HUES48 (cell line): ENCODE data around the gene TMEM204.
A peak's percentile ranks its signal among the peaks of the same experiment; 100 is the strongest.

ENCODE experiments used
- H3K27ac ChIP-seq: one replicate; pipeline ENCODE4 v1.7.0; 2013; ENCODE audit warnings: low read depth, low read length, inconsistent platforms
- H3K27me3 ChIP-seq: 2 replicates; pipeline ENCODE4 v1.6.1; 2013; ENCODE audit warnings: mild to moderate bottlenecking, low read length; ENCODE audit not compliant: control insufficient read depth, insufficient read depth
- H3K36me3 ChIP-seq: 2 replicates; pipeline ENCODE4 v1.6.1; 2013; ENCODE audit warnings: low read length; ENCODE audit not compliant: control insufficient read depth, insufficient read depth
- H3K4me1 ChIP-seq: 2 replicates; pipeline ENCODE4 v1.6.1; 2013; ENCODE audit warnings: mild to moderate bottlenecking, low read length; ENCODE audit not compliant: control insufficient read depth, insufficient read depth
- H3K4me3 ChIP-seq: 2 replicates; pipeline ENCODE4 v1.5.1; 2013; ENCODE audit warnings: mild to moderate bottlenecking, low read depth, low read length
- H3K9ac ChIP-seq: 2 replicates; pipeline ENCODE4 v1.6.1; 2013; ENCODE audit warnings: mild to moderate bottlenecking, low read depth, low read length, moderate library complexity
- H3K9me3 ChIP-seq: 2 replicates; pipeline ENCODE4 v1.6.1; 2013; ENCODE audit warnings: low read length; ENCODE audit not compliant: control insufficient read depth, insufficient read depth

The TMEM204 gene

DNA sequence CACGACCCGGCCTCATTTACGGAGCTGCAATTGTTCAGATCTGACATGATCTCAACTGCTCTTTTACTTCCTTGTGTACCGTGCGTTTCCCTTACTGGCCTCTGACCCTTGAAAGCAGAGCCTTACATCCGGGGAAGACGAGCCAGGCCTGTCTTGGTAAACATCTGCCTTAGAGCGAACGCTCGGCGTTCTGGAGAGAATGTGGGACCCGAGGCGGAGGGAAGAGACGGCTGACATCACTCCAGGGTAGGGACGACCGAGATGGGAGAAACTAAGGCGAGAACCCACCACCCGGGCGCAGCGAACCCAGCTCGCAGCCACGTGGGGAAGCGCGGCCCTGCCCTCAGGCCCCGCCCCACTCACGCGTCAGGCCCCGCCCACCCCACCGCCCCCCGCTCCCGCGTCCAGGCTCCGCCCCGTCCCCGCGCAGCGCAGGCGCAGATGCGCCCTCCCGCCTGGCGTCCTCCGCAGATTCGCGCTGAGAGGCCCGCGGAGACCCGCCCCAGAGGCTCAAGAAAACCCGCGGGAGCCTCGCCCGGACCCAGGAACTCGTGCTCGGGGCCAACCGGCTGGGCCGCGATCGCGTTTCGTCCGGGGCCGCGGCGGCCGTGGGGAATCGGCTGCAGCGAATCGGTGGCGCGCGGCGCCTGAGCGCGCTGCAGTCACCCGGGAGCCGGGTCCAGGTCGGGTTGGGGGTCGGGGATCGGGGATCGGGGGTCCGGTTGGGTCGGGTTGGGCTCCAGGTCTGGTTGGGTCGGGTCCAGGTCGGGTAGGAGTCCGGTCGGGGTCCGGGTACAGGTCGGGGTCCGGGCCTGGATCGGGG, 40.3 kb upstream of the TMEM204 start, which contains the start of gene TELO2:
TSS of gene TELO2 (plus strand) at position 438 of the 823 bp plus-strand sequence. CDS start 922 bp downstream, outside the sequence.
- Histone ChIP-seq H3K9me3 (no peaks in the 10 kb centered on the region), H3K27ac (peak within 1 kb of the TSS; percentile 87), H3K36me3 (peaks cover 35% of the 10 kb centered on the region), H3K27me3 (no peaks in the 10 kb centered on the region), H3K4me1 (0 out of 2 replicates have a peak, but pooled peaks cover 3% of the 10 kb centered on the region), H3K4me3 (peak within 1 kb of the TSS; percentile 83), H3K9ac (peak within 1 kb of the TSS; percentile 94)

- Histone ChIP-seq H3K9me3 (no peaks in the 10 kb centered on the region), H3K9ac (peak overlapping the region; percentile 94), H3K4me1 (0 out of 2 replicates have a peak, but pooled peaks cover 3% of the 10 kb centered on the region), H3K4me3 (peak overlapping the region; percentile 83), H3K27ac (peak overlapping the region; percentile 87), H3K36me3 (peaks cover 35% of the 10 kb centered on the region), H3K27me3 (no peaks in the 10 kb centered on the region)
Observed at GRCh38 chr16:1493746-1494094, 39.7 kb upstream of the TMEM204 start.

- H3K4me1 ChIP-seq = 0 out of 2 replicates have a peak, but pooled peaks cover 3% of the 10 kb centered on the region
- no peaks in the 10 kb centered on the region for H3K9me3 ChIP-seq
- H3K9ac ChIP-seq = peak overlapping the region; percentile 94; the same call in 1 of the 2 replicates
- peaks cover 40% of the 10 kb centered on the region for H3K36me3 ChIP-seq
- no peak overlapping the region for H3K27ac ChIP-seq
- no peaks in the 10 kb centered on the region for H3K27me3 ChIP-seq
- H3K4me3 ChIP-seq = peak overlapping the region; percentile 83
Observed at GRCh38 chr16:1494129-1494640, 39.3 kb upstream of the TMEM204 start.

DNA sequence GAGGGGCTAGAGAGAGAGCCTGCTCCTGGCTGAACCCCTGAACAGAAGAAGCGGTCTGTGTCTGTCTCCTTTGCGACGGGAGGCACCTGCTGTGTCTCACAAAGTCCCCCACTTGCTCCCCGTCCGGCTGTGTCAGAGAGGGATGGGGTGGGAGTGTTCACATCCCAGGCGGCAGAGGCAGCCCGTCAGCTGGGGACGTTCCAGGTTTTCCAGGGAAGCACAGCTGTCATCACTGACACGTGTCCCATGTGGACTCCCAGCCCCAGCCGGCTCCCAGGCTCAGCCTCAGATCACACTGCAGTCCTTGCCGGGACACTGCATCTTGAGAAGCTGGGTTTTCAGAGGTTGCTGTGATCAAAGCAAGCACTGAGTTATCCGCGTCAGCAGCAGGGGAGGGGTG, 38.8 kb upstream of the TMEM204 start:
- Histone ChIP-seq H3K4me3 (peak overlapping the region; percentile 83; the same call in 1 of the 2 replicates), H3K36me3 (peaks cover 44% of the 10 kb centered on the region), H3K9ac (no peak overlapping the region)

DNA sequence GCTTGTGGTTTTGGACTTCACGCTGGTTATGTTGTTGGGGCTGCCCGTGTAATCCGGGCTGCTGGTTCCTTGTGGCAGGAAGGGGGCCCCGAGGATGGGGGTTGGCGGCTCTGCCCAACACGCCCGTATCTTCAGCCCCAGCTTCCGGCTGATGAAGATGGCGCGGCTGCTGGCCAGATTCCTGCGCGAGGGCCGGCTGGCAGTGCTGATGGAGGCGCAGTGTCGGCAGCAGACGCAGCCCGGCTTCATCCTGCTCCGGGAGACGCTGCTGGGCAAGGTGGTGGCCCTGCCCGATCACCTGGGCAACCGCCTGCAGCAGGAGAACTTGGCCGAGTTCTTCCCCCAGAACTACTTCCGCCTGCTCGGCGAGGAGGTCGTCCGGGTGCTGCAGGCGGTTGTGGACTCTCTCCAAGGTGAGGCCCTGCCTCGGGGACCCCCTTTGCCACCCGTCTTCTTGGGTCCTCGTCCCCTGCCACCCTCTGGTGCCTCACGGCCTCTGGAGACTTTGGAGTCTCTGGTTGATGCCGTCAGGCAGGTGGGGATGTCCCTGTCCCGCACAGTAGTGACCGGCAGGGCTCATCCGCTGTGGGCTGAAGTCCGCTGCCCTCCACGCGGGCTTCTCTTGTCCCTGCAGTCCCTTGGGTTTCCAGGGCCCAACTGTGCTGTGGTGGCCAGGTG, 38.1 kb upstream of the TMEM204 start:
- Histone ChIP-seq H3K4me3 (no peak overlapping the region), H3K27ac (no peak overlapping the region), H3K36me3 (peaks cover 51% of the 10 kb centered on the region), H3K9me3 (no peaks in the 10 kb centered on the region), H3K27me3 (no peaks in the 10 kb centered on the region), H3K9ac (no peak overlapping the region), H3K4me1 (0 out of 2 replicates have a peak, but pooled peaks cover 3% of the 10 kb centered on the region)

More for the DNA sequence above, 38.8 kb upstream of the TMEM204 start:
- Histone ChIP-seq H3K27me3 (no peaks in the 10 kb centered on the region), H3K9me3 (no peaks in the 10 kb centered on the region), H3K4me1 (0 out of 2 replicates have a peak, but pooled peaks cover 3% of the 10 kb centered on the region), H3K27ac (no peak overlapping the region)

DNA sequence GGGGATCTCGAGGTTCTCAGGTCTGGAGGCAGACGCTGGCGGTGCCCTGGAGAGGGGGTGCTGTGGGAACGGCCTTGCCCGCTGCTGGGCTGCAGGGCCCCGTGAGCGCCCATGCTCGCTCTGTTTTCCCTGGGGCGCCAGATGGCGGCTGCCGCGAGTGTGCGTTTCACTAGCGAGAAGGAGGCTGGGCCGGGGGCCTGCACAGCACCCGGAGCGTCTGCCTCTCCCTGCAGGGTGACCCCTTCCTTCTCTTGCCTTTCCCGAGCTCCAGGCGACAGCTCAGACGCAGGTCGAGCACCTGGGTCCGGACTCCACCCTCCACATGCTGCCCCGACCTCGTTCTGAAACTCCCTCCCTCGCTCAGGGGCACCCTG, 37.6 kb upstream of the TMEM204 start:
- no peak overlapping the region for H3K27ac ChIP-seq
- no peaks in the 10 kb centered on the region for H3K27me3 ChIP-seq
- H3K4me1 ChIP-seq = 0 out of 2 replicates have a peak, but pooled peaks cover 3% of the 10 kb centered on the region
- no peak overlapping the region for H3K4me3 ChIP-seq
- no peak overlapping the region for H3K9ac ChIP-seq
- H3K9me3 ChIP-seq = no peaks in the 10 kb centered on the region
- peaks cover 56% of the 10 kb centered on the region for H3K36me3 ChIP-seq

- Histone ChIP-seq H3K36me3 (peaks cover 62% of the 10 kb centered on the region), H3K4me1 (0 out of 2 replicates have a peak, but pooled peaks cover 3% of the 10 kb centered on the region), H3K27me3 (no peaks in the 10 kb centered on the region), H3K4me3 (no peak overlapping the region), H3K27ac (no peak overlapping the region), H3K9me3 (no peaks in the 10 kb centered on the region), H3K9ac (no peak overlapping the region)
Observed at GRCh38 chr16:1496464-1496863, 37.0 kb upstream of the TMEM204 start.

- H3K36me3 ChIP-seq = peaks cover 68% of the 10 kb centered on the region
- H3K4me3 ChIP-seq = no peak overlapping the region
- H3K4me1 ChIP-seq = 0 out of 2 replicates have a peak, but pooled peaks cover 3% of the 10 kb centered on the region
- H3K9ac ChIP-seq = no peak overlapping the region
- H3K27me3 ChIP-seq = no peaks in the 10 kb centered on the region
- no peaks in the 10 kb centered on the region for H3K9me3 ChIP-seq
- H3K27ac ChIP-seq = no peak overlapping the region
Observed at GRCh38 chr16:1497014-1497598, 36.4 kb upstream of the TMEM204 start.

- no peaks in the 10 kb centered on the region for H3K9me3 ChIP-seq
- no peak overlapping the region for H3K27ac ChIP-seq
- H3K4me1 ChIP-seq = 0 out of 2 replicates have a peak, but pooled peaks cover 2% of the 10 kb centered on the region
- H3K36me3 ChIP-seq = peaks cover 81% of the 10 kb centered on the region
- H3K9ac ChIP-seq = no peak overlapping the region
- no peaks in the 10 kb centered on the region for H3K27me3 ChIP-seq
- H3K4me3 ChIP-seq = no peak overlapping the region
Observed at GRCh38 chr16:1498899-1499676, 34.4 kb upstream of the TMEM204 start.

GRCh38 chr16:1499756-1500464, 33.6 kb upstream of the TMEM204 start:
- peaks cover 76% of the 10 kb centered on the region for H3K36me3 ChIP-seq
- no peaks in the 10 kb centered on the region for H3K4me1 ChIP-seq
- H3K27ac ChIP-seq = no peak overlapping the region
- no peaks in the 10 kb centered on the region for H3K27me3 ChIP-seq
- H3K9ac ChIP-seq = no peak overlapping the region
- no peaks in the 10 kb centered on the region for H3K9me3 ChIP-seq
- no peak overlapping the region for H3K4me3 ChIP-seq
